ENCODE data around the gene MAL.

Gene MAL

DNA sequence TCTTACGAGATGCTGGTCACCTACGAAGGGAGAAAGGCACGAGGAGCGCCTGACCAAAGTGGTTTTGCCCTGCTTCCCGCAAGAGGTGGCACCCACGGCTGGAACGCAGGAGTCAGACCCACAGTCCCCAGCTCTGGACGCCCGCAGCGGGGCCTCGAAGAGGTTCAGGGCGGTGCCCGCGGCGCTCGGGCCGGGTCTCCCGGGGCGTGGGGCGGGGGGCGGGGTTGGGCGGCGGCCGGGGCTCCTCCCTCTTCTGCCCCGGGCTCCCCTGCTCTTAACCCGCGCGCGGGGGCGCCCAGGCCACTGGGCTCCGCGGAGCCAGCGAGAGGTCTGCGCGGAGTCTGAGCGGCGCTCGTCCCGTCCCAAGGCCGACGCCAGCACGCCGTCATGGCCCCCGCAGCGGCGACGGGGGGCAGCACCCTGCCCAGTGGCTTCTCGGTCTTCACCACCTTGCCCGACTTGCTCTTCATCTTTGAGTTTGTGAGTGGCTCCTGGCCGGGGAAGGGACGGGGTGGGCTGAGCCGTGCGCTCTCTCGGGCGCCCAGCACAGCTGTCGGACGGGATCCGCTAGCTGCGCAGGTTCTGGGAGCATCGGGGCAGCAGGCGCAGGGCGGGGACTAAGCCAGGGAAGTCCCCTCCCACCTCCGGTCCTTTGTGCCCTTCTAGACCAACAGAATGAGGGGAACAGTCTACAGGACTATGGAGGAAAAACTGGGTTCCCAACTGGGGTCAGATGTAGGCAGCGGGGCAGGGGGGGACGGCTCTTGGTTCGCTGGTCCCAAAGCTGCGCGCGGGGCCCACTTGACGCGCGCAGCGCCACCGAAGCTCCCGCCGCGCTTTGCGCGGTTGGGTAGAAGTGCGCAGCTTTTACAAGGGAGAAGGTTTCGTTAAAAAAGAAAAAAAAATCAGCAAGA lies at the start of gene MAL:
MAL (plus strand) TSS at position 303 of the 914 bp plus-strand sequence; CDS start at position 388, 85 bp downstream.
- DNase-seq (ENCODE audit: low read depth, low spot score), result peak; percentile 66

DNA sequence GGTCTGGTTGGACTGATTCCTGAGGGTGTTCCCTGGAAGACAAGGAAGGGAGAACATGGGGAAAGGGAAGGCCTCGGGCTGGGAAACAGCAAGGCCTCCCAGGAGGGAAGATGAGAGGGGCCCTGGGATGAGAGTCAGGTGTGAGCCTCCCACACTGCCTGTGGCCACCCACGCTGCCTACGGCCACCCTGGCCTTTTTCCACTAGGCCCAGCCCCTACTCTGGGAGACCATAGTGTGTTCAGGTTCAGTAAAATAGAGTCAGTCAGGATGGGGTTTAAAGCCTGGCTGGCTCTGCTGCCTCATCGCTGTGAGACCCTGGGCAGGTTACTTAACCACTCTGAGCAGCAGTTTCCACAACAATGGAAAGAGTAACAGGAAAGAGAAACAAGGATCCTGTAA lies 47.7 kb upstream of the MAL start:
- DNase-seq (ENCODE audit: low read depth, low spot score), result no peak

DNA sequence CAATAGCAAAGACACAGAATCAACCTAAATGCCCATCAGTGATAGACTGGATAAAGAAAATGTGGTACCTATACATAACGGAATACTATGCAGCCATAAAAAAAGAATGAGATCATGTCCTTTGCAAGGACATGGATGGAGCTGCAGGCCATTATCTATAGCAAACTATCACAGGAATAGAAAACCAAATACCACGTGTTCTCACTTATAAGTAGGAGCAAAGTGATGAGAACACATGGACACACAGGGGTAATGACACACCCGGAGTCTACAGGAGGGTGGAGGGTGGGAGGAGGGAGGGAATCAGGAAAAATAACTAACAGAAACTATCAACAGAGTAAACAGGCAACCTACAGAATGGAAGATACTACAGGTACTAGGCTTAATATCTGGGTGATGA lies 46.6 kb upstream of the MAL start:
- DNase-seq (ENCODE audit: low read depth, low spot score), result no peak

DNA sequence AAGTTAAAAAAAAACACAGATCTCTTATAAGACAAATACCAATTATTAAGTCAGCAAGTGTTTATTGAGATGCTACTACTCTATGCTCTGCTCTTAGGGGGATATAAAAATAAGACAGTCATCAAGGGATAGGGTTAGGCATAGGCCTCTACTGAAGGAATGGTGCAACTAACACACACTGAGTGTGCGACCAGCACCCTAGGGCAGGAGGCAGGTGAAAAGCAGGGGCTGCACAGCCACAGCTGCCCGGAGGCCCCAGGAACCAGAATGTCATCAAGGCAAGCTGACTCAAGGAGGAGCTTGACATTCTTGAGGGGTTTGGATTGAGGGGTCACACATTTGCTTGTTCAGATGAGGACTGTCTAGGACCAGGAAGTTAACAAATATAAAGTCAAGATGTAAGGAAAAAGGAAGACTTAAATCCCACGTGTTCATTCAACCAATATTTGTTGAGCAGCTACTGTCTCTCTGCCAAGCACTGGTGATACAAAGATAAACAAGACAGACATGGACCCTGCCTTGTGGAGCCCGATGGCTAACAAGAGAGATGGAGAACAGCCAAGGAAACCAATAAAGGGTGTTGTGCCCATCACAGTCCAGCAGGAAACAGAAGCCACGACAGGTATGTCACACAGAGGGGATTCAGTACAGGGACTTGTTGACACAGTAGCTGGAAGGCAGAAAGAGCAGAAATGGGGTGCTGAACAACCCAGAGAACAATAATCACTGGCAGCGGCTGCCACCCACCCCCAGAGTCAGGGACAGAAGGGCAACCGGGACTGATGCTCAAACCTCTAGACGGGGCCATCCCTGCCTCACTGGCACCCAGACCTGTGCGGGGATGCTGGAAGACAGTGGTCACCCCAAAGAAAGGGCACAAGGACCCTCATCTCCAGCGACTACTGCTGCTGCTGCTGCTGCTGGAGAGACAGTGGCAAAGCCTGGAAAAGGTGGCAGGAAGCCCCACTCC lies 45.8 kb upstream of the MAL start:
- DNase-seq (ENCODE audit: low read depth, low spot score), result no peak

DNA sequence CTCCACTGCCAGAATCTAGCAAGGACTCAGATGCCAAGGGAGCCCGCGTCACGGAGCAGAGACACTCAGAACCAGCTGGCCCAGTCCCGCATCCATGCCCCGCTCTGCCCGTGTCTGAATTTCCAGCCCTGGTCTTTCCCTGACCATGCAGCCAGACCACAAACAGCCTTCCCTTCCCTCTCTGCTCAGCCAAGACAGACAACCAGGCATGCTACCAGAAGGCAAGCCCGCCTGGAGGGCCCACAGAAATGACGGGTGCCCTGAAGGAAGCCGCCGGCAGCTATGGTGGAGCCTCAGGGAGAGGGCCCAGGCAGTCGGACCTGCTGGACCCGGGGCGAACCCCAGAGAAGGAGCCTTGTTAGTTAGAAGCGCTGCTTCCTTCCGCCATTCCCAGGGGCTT lies 45.1 kb upstream of the MAL start:
- DNase-seq (ENCODE audit: low read depth, low spot score), result no peak

DNA sequence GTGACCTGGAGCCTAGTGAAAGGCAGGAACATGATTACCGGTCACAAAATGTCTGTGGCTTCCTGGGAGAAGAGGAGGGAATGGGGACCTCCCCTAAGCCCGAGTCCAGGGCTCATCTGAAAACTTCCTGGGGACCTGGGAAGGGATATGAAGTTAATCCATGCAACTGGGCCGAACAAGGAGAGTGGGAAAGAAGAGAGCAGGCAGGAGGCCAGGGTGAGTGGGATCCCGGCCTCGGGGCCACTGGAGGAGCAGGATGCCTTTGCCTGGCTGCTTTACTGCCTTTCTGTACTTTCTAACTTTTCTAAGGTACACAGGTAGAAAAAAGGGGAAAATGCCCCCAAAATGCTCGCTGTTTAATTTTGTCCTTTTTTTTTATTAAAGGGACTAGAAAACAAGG lies 43.4 kb upstream of the MAL start:
- DNase-seq (ENCODE audit: low read depth, low spot score), result no peak

DNA sequence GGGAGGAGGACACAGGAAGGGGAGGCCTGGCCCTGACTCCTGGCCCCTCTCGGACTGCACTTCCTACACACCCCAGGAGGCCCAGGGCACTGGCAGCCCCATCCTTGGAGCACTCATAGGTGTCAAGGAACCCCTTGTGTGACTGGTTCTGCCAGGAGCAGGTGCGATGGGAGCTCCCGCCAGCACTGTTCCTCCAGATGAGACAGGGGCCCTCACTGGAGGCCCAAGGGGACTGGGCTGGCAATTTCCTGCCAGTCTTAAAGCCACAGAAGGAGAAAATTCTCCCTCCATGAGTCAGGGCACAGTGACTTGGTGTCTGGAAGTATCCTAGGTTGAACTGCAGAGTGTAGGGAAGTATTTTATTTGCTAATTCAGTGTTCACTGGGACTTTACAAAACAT lies 42.8 kb upstream of the MAL start:
- no peak for DNase-seq (ENCODE audit: low read depth, low spot score)

DNA sequence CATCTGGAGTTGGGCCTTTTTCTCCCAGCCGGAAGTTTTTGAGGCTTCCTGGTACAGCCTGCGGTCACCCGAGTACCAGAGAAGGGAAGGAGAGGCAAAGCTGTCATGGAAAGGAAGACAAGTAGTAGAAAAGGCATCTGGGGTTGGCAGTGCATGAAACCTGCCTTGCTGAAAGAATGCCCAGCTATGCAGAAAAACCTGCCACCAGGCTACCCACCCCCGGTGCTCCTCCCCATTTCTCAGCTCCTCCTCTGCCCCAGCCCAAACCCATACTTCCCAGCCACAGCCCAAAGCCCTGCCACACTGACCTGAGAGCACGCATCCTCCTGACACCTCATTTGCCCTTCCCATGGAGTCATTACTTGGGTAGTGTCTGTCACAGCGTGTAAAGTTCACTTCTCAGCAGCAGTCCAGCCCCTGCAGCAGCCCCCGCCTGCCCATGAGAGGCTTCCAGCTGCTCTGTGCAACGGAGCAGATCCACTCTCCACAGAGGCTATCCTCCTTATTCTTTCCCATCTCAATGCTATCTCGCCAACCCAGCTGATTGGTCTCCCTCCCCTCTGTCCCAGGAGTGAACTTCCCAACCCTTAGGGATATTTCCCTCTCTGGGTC lies 40.4 kb upstream of the MAL start:
- DNase-seq (ENCODE audit: low read depth, low spot score), result no peak

DNA sequence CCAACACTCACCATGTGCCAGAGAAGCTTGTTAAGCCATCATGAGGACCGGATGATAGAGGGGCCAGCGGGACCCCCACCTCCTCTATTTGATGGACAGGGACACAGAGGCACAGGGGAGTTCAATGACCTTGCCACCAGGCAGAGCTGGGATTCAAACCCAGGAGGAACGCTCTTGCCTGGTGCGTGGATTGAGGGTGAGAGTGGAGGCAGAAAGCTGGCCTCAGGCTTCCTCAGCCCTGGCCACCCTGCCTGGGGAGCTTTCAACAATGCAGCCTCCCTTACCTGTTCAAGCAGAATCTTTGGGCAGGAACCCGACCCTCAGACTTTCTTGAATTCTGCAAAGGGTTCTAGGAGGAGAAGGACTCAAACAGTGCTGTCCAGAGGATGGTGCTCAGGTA lies 39.9 kb upstream of the MAL start:
- no peak for DNase-seq (ENCODE audit: low read depth, low spot score)

DNA sequence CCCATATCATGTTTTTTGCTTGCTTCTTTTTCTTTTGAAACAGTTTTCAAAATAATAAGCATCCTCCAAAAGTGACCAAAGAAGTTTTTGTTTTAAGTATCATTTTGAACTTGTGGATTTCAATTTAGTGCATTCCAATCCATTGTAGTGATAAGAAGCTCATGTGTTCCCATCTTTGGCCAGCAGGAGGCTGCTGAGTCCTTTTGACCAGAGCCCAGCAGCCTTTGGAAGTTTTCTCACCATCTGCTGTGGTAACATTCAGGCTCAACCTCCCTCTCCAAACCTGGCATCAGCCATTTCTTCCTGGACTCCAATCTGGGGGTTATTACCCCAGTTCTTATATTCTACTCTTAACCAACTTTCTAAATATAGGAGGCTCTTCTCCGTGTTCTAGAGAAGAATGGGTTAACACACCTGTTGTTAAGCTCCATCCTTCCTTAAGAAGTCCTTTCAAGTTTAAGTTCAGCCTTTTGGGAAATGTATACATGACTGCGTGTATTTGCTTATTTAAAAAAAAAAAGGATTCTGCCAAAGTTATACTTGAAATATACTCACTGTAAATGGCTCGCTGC lies 39.0 kb upstream of the MAL start:
- peak; percentile 69 for DNase-seq (ENCODE audit: low read depth, low spot score)

DNA sequence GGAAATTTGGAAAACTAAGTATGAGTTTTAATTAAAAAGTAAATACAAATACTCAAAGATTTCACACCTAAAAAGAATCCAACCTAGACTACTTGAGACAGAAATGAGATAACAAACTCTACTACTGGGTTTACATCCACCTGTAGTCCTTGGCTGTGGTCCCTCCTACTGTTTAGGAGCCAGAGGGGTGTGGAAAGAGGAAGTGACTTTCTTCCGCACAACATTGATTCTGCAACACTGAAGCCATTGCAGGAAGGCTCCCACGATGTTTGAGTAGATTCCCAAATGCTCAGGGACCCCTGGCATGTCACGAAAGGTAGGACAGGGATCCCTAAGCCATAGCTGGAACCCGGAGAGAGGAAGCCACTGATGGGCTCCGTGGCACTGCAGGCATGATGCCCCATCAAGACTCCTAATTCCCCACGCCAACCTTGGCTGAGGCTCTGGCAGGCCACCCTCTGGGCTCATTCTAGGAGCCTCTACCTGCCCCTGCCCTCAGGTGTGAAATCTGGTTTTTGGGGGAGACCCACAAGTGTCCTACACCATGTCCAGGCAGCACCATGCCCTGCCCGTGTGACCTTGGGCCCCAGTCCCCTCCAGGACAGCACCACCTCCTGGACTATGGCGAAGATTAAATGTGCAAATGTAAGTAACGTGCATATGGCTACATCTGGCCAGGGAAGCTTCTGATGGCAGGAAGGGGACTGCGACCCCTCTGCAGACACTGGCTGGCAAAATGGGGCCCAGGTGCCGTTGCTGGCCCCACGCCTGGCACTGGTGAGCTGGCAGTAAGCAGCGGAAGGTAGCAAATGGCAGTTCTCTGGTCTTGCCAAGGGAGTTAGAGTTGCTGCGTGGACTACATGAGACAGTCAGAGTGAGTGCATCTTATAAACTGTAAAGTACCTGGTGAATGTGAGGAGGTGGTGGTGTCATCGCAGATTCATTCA lies 38.2 kb upstream of the MAL start:
- DNase-seq (ENCODE audit: low read depth, low spot score), result no peak

DNA sequence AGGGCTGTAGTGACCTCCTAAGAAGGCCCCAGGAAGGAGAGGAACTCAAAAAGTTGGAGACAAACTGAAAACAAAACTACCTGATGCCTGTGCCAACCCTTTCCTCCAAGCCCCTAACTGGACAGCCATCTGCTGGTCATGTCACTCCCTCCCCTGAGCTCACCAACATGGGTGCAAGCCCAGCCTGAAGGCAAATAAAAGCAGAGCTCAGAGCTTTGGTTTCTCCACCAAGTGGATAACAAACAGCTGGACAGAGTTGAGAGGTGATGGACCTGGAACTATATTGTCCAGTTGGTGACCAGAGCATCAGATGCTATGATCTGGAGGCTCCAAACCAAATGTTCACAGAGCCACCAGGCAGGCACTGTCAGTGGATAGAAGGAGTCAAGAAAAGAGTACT lies 34.6 kb upstream of the MAL start:
- DNase-seq (ENCODE audit: low read depth, low spot score), result no peak

DNA sequence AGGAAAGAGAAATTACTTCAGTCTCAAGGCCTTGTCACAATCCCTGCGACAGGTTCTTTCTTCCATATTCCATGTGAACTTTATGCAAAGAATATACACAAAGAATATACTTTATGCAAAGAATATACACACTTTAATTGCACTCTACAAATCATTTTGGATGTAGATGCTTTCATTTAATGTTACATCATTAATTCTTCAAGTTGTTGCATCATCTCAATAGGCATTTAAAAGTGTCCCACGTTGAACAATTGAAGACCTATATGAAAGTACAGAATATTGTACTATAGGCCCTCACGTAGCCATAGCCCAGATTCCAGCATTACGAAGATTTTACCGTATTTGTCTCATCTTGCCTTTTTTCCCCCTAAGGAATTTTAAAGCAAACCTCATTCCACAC lies 33.1 kb upstream of the MAL start:
- no peak for DNase-seq (ENCODE audit: low read depth, low spot score)

DNA sequence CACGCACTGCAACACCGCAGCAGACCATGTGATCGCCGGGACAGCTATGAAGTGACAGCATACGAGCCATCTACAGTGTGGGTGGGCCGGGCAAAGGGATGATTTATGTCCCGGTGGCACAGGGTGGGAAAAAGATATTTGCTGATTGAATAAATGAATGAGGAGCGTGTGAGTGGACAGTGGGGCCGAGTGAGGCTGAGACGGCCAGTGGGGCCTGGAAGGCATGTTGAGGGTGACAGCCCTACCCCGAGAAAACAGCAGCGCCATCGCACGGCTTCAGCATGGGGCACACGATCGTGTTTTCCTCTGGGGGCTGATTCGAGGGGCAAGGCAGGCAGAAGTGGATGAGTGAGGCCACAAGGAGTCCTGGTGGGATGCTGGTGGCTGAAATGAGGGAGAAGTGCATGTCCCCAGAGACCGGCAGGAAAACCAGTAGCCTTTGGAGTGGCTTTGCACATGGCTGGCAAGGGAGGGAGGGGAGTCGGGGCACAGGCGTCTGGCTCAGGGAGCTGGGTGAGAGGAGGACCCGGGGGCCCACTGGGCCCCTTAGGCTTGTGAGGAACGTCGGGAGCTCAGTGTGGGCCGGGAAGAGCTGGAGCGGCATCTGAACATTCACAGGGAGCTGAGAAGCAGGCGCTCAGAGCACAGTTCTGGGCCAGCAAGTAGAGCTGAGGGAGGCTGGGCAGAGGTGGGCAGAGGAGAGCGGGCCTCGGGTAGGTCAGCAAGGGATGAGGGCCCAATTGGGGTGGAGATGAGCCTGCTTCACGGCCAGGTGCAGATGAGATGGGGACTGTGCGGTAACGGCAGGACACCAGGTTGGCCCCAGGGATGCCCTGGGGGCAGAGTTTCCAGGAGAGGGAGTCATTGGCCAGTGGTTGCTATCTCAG lies 32.1 kb upstream of the MAL start:
- DNase-seq (ENCODE audit: low read depth, low spot score), result no peak

DNA sequence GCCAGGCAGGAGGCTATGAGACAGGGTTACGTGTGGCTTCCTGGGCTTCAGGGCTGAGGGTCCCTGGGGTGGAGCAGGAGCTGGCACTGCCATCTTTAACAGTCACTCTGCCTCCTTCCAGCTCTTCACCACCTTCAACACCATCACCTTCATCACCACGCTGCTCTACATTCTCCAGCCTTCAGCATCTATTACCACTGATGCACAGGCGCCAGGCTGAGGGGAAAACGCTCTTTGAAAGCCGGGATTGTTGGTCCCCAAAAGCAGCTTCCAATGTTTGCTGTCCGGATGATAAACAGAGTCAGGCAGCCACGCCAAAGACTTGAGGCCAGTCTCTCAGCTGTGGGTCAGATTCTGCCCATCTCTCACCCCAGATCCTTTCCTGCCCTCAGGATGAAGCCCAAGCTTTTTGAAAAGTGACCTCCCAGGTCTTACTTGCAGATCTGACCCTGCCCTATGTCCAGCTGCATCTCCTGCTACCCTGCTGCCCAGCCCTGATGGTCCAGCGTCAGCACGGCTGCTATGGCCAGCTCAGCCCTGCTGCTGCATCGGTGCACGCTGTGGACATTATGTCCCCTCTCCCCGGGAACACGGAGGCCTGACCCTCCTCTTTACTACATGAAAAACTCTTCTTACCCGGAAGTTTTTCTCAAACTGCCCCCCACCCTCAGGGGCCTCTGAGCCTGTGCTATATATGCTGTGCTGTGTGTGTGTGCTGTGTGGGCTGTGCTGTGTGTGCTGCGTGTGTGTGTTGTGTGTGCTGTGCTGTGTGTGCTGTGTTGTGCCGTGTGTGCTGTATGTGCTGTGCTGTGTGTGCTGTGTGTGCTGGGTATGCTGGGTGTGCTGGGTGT lies 31.2 kb upstream of the MAL start:
- DNase-seq (ENCODE audit: low read depth, low spot score), result no peak

DNA sequence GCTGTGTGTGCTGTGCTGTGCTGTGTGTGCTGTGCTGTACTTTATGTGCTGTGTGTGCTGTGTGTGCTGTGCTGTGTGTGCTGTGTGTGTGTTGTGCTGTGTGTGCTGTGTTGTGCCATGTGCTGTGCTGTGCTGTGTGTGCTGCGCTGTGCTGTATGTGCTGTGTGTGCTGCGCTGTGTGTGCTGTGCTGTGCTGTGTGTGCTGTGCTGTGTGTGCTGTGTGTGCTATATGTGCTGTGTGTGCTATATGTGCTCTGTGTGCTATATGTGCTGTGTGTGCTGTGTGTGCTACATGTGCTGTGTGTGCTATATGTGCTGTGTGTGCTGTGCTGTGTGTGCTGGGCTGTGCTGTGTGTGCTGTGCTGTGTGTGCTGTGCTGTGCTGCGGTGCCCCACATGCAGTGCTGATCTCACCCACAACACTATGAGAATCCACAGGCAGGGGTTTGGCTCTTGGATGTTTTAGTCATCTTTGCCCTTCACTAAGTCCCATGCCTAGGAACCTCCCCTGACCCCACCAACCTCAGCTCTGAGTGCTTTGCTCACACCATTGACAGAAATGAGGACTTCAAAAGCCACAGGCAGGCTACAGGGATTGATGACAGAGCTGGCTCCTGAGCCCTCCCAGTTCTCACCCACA lies 30.5 kb upstream of the MAL start:
- no peak for DNase-seq (ENCODE audit: low read depth, low spot score)

DNA sequence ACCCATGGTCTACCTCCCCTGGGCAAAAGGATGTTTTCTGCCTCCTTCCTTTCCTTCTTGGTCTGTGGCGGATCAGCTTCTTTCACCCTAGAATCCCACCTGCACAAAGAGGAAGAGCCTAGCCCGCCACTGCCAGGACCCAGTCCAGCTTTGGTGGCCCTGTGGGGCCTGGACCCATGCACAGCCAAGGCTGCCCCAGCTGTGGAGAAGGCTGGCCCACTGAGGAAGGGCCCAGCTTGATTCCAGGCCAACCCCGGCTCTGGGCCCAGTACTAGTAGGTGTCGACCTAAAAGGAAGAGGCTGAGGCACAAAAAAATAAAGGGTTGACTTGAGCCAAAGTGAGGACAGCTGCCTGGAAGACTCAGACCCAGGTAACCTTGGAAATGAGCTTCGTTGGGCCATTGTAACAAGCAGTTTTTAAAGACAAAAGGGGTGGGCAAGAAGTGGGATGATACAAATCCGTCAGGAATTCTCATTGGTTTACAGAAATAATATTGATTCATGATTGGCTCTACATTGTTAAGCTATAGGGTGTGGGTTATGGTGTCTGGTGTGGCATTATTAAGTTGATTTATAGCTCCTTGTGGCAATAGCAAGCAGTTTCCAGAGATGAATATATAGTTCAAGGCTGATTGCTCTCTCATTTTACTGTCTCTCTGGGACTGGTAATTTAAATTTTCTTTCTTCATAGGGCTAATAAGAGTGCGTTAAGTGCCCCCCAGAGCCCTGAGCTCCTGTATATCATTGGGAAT lies 29.8 kb upstream of the MAL start:
- no peak for DNase-seq (ENCODE audit: low read depth, low spot score)

All from ELF-1 (cell line).